Jurkat, Clone E6-1 (cell line): ENCODE results near the gene C21orf91. TPM values are rescaled to one million over a fixed set of nuclear protein-coding genes. Genes with fewer than 3 reads are reported as not detected.
A peak's percentile ranks its signal among the peaks of the same experiment; 100 is the strongest.

ENCODE experiments used
- DNase-seq: peaks from one replicate; pipeline ENCODE4 v3.0.0-alpha.2; 2011; ENCODE audit warnings: low read depth, low spot score
- H3K4me3 ChIP-seq: 2 replicates; pipeline ENCODE4 v1.5.1; 2011; ENCODE audit warnings: mild to moderate bottlenecking, low read length, control low read depth, moderate library complexity
- polyA plus RNA-seq: library from polyadenylated mRNA; unstranded; fragments of >200 nt; gene quantifications from one replicate; pipeline ENCODE4 v1.2.1, GENCODE V29; 2012; ENCODE audit warnings: missing spikeins; ENCODE audit not compliant: insufficient read length, insufficient read depth

Gene C21orf91
- polyA plus RNA-seq, result 15.0 TPM

- peak; percentile 87 for DNase-seq
- peak within 1 kb of the TSS; percentile 70 for H3K4me3 ChIP-seq
These were observed at the start of gene C21orf91 for GRCh38 chr21:17819114-17819876. C21orf91 (minus strand) TSS chr21:17819356; CDS start chr21:17818318, 1,038 bp downstream.

- no peak overlapping the region for H3K4me3 ChIP-seq
- no peak for DNase-seq
These were observed 47.4 kb upstream of the C21orf91 start for GRCh38 chr21:17866590-17866989.

GRCh38 chr21:17859661-17860060, 40.5 kb upstream of the C21orf91 start:
- DNase-seq, result no peak
- no peak overlapping the region for H3K4me3 ChIP-seq

GRCh38 chr21:17858747-17859146, 39.6 kb upstream of the C21orf91 start:
- H3K4me3 ChIP-seq, result no peak overlapping the region
- DNase-seq, result no peak

GRCh38 chr21:17854745-17855144, 35.6 kb upstream of the C21orf91 start:
- DNase-seq, result no peak

GRCh38 chr21:17853393-17854275, 34.5 kb upstream of the C21orf91 start:
- no peak for DNase-seq
- H3K4me3 ChIP-seq, result no peak overlapping the region

More at GRCh38 chr21:17854745-17855144, 35.6 kb upstream of the C21orf91 start:
- no peak overlapping the region for H3K4me3 ChIP-seq

GRCh38 chr21:17848228-17848627, 29.1 kb upstream of the C21orf91 start:
- no peak overlapping the region for H3K4me3 ChIP-seq
- no peak for DNase-seq

- no peak overlapping the region for H3K4me3 ChIP-seq
- DNase-seq, result no peak
These were observed 21.9 kb upstream of the C21orf91 start for GRCh38 chr21:17841103-17841502.

- no peak overlapping the region for H3K4me3 ChIP-seq
- DNase-seq, result no peak
These were observed 15.6 kb upstream of the C21orf91 start for GRCh38 chr21:17834639-17835354.

- no peak for DNase-seq
- no peak overlapping the region for H3K4me3 ChIP-seq
These were observed 10.3 kb upstream of the C21orf91 start for GRCh38 chr21:17829472-17829871.

- no peak for DNase-seq
- H3K4me3 ChIP-seq, result no peak overlapping the region
These were observed 9.1 kb upstream of the C21orf91 start for GRCh38 chr21:17828223-17828622.

GRCh38 chr21:17823846-17824245, 4.7 kb upstream of the C21orf91 start:
- no peak for DNase-seq
- H3K4me3 ChIP-seq, result no peak overlapping the region

- H3K4me3 ChIP-seq, result no peak overlapping the region
- no peak for DNase-seq
These were observed 2.0 kb upstream of the C21orf91 start for GRCh38 chr21:17821121-17821520.

- DNase-seq, result no peak
- peak overlapping the region; percentile 70 for H3K4me3 ChIP-seq
These were observed 697 bp upstream of the C21orf91 start for GRCh38 chr21:17819877-17820229.

GRCh38 chr21:17818186-17819113, 706 bp downstream of the C21orf91 start:
- H3K4me3 ChIP-seq, result peak overlapping the region; percentile 70
- peak; percentile 17 for DNase-seq

GRCh38 chr21:17813353-17813752, 5.8 kb downstream of the C21orf91 start:
- H3K4me3 ChIP-seq, result no peak overlapping the region
- no peak for DNase-seq

GRCh38 chr21:17805966-17806365, 13.2 kb downstream of the C21orf91 start:
- DNase-seq, result no peak

GRCh38 chr21:17803536-17803935, 15.6 kb downstream of the C21orf91 start:
- no peak overlapping the region for H3K4me3 ChIP-seq
- DNase-seq, result no peak

More at GRCh38 chr21:17805966-17806365, 13.2 kb downstream of the C21orf91 start:
- no peak overlapping the region for H3K4me3 ChIP-seq
